GM19328 (cell line): ENCODE data around the gene MPO.

Experiments used
- ATAC-seq: cut with Tn5 transposase; IDR thresholded peaks from one replicate; pipeline ENCODE4 v1.9.1; 2021; ENCODE audit warnings: mild to moderate bottlenecking, moderate library complexity; ENCODE audit not compliant: unreplicated experiment

The MPO gene

DNA sequence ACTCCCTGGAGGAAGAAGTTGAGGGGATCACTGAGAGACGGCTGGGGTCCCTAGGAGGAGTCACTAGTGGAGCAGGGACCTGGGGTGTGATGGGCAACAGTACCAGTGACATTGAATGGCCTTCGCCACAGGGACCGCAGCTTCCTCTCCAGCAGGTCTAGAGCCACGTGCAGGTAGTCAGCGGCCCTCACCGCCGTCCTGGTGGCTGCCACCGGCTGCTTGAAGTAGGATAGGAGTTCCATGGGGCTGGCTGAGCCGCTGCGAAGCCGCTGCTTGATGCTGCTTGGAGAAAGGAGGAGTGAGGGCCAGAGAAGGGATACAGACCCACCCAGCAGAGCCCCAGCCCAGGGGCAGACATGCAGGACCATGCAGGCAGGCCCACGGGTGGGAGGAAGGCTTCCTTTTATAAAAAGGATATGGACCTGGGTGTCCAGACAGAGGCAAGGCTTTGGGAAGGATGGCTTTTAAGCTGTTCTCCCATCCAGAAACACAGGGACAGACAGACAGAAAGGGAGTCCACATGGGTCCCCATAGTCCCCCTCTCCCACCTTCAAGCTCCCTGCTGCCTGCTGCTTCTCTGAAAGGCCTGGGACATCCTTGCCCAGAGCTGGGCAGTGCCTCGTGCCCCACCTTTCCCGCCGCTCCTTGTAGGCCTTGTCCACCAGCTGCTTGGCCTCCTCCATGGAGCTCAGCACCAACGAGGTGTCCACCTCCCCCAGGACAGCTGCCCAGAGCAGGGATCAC is 827 bp downstream of the MPO start:
- no peak for ATAC-seq

DNA sequence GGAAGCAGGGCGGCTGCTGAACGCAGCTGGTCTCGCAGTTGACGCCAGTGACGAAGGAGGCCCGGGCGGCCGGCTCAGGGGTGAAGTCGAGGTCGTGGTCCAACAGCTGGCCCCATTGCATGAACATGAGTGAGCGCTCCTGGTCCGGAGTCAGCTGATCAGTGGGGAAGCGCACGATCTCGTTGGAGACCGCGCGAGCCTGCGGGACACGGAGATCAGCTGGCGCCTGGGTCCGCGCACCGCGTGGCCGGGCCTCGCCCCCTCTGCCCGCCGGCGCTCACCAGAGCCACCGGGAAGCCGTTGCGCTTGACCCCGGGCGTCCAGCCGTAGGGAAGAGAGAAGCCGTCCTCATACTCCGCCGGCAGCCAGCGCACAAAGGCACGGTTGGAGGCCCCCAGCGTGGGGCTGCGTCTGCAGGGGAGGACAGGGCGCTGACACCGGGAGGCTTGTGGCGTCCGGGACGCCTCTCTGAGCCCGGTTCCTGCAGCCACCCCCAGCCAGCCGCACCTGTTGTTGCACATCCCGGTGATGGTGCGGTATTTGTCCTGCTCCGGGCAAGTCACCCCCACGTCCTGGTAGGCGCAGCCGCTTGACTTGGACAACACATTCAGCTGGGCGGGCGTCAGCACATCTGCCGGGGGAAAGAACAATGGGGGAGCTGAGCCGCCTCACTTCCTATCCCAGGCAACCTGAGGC is 1.6 kb downstream of the MPO start:
- ATAC-seq: no peak

DNA sequence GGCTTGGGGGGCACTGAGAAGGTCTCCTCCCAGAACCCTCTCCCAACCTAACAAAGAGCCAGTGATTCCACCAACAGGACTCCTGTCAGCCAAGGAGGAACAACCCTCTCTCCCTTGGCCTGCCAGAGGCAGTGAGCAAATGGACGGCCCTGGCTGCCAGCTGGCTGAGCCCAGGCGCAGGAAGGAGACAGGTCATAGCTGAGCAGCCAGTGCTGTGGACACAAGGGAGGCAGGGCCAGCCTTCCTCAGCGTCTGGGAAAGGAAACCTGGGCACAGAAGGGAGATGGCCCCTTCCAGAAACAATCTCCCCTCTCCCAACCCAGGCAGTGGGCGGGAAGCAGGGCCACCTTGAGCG is 2.1 kb downstream of the MPO start:
- ATAC-seq: no peak

DNA sequence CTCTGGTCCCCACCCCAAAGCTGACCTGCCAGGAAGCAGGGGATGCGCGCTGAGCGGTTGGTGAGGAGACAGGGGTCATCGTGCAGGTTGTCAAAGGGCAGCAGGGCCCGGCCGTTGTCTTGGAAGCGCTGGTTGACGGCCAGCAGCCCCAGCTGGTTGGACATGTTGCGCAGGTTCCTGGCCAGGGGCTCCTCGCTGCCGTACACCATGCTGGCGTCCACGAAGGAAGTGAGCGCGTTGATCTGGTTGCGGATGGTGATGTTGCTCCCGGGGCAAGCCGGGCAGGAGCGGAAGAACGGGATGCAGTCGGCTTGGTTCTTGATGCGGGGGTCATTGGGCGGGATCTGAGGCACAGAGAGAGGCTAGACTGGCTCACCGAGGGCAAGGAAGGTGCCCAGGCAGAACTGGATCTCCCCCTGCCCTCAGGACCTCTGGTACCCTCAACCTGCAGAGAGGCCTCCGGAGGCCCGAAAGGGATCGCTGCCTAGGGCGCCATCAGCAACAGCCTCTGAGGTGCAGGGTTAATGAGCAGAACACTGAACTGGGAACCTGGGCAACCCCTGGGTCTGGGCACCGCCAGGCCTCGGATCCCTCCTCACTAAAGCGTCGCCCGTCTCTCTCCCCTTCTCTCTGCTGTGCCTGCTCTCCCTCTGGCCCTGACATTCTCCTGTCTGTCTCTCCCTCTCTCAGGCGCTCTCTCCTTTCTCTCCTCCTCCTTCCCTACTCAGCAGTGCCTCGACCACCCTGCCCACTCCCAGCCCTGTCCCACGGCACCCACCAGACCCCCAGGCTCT is 2.7 kb downstream of the MPO start:
- ATAC-seq: no peak

DNA sequence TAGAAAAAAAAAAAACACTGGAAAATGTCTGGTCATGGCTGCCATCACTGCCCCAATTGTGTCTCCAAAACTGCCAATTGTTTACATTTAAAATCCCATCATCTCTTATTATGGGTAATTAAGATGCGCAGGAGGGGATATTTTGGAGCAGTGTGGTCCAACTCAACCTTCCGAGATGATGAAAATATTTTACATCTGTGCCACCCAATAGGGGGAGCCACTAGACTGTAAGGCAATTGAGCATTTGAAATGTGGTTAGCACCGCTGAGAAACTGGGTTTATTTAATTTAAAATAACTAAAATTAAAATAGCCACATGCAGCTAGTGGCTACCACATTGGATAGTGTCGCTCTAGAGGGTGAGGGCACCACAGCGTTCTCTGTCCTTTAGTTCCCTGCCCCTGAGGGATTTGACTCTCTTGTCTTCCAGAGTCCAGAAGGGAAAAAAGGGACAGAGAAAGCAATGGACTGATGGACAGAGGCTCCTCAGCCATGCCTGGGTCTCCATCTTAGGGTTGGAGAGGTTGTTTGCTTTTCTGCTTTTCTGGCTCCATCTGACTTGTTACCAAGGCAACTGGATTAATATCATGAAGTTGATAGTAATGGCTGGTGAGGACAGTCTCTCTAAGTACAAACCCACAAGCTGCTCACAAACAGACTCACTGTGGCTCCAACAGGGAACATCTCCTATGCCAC is 3.5 kb downstream of the MPO start:
- ATAC-seq: no peak

DNA sequence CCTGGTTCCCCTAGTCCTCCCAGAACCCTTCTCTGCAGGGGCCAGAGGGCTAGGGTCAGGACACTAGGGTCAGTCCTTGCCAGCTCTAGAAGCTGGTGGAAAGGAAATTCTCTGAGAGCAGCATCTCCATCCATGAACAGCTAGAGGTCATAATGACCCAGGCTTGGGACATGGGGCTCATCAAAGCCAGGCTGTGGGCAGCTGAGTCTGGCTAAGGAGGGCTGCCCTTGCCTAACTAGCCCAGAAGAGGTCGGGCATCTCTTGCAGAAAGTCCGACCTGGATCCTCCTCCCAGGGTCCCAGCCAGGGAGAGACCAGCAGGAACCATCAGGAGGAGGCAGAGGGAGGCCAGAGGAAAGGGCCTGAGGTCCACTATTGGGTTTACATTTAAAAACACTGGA is 4.3 kb downstream of the MPO start:
- ATAC-seq: no peak

DNA sequence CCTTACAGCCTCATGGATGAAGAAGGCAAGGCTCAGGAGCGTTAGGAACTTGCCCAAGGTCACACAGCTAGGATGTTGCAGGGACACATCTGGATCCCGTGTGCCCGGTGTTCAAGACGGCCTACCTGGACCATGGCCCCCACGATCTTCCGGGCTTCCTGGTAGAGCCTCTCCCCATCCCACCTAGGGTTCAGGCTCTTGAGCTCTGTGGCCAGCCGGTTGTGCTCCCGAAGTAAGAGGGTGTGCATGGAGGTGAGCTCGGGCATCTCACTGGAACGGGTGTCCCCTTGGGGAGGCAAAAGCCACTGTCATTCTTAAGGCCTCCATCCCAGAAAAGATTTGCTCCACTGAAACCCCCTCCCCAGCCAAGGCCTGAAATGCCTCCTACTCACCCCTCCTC is 5.3 kb downstream of the MPO start:
- no peak for ATAC-seq

DNA sequence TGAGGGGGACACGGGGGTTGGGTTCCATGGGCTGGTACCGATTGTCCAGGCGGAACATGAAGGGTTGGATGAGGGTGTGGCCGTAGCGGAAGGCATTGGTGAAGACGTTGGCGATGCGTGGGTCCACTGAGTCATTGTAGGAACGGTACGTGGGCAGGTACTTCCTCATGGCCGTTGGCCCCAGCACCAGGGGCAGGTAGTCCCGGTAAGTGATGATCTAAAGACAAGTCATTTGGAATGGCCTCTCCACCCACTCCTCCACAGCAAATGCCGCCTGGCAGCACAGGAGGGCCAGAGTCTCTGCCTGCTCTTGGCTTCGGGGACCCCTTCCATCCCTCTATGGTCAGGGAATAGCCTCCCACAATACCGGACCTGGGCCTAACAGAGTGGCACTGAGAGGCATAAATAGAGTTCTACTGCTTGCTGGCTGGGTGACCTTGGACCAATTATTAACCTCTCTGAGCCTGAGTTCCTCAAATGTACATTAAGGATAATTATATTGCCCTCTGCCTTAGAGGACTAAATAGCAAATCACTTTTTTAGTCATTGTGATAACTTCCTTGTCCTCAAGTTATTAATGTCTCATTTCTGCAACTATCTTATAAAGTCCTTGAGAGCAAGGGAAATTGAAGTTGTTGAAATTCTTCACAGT is 7.2 kb downstream of the MPO start:
- ATAC-seq: no peak

DNA sequence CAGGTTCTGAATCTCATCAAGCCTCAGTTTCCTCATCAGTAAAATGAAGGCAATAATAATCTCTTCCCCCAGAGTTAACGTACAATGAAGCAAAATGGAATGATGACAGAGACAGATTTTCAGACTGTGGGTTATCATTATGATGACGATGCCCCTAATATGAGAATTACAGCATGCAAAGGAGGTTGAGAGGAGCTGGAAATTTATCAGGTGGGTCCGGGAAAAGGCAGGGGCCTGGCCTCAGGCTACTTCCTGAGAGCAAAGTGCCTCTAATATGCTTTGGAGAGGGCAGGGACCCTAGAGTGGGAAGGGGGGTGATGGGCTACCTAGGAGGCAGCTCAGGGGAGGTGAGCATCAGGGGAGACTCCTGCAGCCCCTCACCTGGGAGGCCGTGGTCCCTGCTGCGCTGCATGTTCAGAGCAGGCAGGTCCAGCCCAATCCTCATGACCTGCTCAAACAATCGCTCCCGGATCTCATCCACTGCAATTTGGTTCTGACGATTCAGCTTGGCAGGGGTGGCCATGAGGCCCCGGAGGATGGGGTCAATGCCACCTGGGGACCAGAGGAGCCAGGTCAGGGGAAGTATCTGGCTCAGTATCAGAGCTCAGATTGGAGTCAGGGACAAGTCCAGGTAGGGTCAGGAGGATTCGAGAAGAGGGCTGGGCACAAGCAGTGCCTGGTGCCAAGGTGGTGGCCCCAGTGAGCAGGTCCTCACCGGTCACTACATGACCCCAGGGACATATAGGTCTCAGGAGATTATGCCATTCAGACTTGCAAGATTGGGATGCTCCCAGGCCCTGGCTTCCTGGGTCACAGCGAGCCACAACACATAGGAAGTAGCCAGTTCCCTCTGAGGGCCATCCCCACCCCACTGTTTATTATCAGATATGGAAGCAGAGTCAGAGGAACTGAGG is 8.1 kb downstream of the MPO start:
- ATAC-seq: no peak

DNA sequence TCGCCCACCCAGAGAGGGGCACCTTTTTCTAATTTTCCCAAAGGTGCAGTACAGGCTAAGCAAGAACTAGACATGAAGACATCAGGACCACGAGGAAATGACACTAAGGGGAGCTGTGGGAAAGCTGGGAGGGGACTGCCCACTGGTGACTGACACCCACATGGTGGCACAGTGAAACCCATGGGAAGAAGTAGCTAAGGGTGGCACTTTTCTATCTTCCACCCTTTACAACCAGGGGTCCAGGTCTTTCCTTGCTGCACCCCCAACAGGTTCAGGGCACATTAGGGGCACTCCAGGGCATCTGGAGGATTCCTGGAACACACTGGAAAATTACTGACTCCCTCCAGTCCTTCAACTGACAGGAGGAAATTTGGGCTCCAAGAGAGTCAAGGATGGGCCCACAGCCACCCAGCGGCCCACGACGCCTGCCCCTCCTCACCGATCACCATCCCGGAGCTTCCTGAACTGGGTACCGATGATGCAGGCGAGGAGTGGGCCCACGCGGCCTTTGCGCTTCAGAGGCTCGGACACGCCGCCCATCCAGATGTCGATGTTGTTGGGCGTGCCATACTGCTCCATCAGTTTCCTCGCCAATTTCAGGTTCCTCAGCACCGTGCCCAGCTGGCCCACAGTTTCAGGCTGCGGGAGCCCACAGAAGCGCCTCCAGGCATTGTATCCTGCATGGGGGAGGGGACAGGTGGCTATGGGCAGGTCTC is 9.4 kb downstream of the MPO start:
- no peak for ATAC-seq

DNA sequence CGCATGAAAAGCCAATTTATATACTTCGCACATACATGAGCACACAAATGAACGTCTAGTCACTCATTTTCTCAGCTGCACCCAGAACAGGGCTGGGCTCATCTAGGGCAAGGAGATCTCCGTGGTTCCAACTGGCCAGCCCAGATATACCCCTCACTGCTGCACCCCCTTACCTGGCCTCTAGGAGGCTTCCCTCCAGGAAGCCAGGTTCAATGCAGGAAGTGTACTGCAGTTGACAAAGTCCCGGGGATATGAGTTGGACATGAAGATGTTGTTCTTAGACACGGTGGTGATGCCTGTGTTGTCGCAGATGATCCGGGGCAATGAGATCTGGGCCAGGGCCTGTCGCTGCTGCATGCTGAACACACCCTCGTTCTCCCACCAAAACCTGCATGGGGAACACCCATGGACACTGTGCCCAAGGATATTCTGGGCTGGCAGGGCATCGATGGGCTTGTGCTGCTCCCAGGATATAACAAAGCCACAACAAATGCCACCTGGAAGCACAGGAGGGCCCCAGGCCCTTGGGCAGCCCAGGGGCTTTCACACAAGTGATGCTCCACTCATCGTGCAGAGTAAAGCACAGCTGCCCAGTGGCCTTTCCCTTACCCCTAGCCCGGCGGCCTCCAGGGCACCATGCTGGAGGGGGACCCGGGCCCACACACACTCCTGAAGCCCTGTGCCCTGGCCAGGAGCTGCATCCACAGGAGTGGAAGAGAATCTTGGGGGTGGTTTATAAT is 10.1 kb downstream of the MPO start:
- ATAC-seq: no peak

DNA sequence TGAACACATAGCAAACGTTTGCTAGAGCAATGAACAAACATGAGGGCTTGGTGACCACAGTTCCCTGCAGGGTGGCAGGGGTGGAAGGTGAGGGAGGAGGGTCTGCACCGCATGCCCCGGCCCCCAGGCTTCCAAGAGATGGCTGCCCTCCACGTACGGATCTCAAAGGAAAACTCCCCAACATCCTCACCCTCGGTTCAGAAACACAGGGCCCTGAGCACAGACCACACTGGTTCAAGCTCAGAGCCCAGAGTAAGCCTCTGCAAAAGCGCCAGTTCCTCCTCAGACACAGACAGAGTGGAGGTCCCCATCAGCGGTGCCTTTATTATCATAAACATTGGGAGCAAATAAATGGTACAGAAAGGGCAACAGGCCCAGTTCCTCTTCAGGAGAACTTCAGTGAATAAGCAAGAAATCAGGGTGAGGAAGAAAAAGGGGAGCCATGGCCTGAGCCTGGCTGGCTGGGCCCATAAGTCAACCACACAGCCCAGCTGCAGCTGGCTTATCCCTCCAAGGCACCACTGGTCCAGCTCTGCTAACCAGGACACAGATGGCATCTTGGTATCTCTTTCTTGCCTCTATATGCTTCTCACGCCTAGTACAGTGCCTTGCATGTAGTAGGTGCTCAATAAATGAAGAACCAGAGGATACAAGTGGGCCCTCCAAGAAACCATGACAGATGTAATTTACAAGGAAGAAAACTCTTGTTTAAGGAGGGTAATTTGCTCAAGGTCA is 11.0 kb downstream of the MPO start:
- ATAC-seq: no peak

DNA sequence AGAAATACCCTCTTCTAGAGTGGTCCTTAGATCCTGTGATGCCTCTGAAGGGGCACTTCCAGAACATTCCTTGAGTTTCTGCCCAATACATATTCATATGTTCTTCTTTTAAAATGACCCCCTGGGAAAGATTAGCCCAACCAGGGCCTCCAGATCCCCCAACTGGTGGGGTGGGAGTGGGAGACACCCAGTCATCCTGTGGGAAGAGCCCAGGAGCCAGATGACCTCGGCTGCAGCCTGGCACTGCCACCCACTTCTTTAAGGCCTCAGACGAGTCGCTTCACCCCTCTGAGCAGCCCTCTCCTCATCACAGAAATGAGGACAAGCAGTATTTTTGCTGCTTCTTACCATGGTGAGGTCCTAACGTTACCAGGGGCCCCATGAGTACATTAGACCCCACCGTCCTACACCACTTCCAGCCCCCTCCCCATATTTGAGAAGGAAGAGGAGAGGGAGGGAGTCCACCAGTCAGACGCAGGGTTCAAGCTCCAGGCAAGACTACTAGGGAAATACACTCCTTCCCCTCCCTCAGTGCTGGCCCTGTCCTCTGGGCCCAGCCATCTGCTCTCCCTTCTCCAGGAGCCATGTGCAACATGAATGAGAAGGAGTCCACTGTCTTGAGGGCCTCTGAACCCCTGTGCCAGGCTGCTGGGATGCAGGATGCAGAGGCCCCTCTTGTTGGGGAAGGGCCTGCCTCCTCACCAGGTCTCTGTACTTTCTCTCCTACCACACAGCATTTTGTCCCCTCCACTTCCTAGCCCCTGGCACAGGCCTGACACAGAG is 11.8 kb downstream of the MPO start:
- no peak for ATAC-seq

DNA sequence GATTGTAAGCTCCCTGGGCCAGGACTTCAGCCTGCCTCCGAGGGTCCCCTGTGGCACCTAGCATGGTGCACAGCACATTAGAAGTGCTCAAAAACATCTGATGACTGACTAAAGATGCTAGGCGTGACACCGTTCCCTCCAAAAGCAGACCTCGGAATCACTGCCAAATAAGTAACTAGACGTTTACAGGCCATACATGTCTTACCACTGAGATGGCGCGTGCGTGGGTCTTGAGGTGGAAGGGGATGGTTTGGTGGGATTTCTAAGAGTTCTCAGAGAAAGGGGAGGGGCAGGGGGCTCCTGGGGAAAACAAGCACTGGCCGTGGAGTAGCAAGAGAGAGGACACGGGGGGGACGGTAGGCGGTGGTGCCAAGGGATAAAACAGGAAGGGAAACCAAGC is 12.4 kb downstream of the MPO start:
- ATAC-seq: no peak

DNA sequence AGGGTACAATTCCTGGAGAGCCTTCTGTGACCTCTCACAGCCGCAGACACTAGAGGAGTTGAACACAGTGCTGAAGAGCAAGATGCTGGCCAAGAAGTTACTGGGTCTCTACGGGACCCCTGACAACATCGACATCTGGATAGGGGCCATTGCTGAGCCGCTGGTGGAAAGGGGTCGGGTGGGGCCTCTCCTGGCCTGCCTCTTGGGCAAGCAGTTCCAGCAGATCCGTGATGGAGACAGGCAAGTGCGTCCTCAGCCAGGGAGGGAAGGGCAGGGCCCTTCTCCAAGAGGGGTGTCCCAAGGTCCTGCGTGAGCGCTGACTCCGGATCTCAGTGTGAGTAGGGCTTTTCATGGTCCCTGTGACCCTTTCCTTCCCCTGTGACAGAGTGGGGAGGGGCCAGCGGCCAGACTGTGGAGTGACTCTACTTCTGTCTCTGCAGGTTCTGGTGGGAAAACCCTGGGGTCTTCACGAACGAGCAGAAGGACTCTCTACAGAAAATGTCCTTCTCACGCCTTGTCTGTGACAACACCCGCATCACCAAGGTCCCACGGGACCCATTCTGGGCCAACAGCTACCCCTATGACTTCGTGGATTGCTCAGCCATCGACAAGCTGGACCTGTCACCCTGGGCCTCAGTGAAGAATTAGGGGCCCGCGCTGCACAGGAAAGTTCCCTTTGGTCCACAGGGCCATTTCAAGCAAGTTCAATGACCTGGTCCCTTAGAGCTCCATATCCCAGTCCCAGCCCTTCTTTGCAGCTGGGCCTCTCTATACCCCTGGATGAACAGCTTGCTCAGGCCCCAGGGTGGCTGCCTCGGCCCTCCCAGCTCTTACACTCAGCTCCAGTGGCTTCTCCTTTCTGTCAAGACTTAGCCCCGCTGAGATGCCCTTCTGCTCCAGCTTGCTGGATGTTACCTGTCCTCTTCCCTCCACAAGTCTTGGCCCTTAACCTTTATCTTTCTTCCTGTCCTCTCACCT is 13.1 kb downstream of the MPO start:
- no peak for ATAC-seq
